Vagina (tissue), 2 donors: Measurements from ENCODE around the gene CRYZL1. TPM values are rescaled to one million over a fixed set of nuclear protein-coding genes. Genes with fewer than 3 reads are reported as not detected.

Experiments used
- DNase-seq, 2 donors: peaks; one replicate each; pipeline ENCODE4 v3.0.0-alpha.2; 2017; ENCODE audit errors: extremely low spot score in 2 of 2
- H3K27ac ChIP-seq: fragments of 200-600 bp; sonication (generic); one replicate; pipeline ENCODE4 v1.5.1; 2019
- H3K27me3 ChIP-seq: fragments of 200-600 bp; sonication (generic); one replicate; pipeline ENCODE4 v1.5.1; 2019
- H3K36me3 ChIP-seq, 2 donors: fragments of 200-600 bp; sonication (generic); one replicate each; pipeline ENCODE4 v1.5.1; 2017 to 2019
- H3K4me1 ChIP-seq: fragments of 200-600 bp; sonication (generic); one replicate; pipeline ENCODE4 v1.5.1; 2019
- H3K4me3 ChIP-seq, 2 donors: fragments of 200-600 bp; sonication (generic); 1 replicate in 1 of 2; 2 replicates in 1 of 2; pipeline ENCODE4 v1.5.1; 2016 to 2019
- H3K9me3 ChIP-seq: fragments of 200-600 bp; sonication (generic); one replicate; pipeline ENCODE4 v1.5.1; 2019
- CTCF ChIP-seq, 3 experiments: fragments of 450-650 bp in 2 of 3; fragments of 200-600 bp in 1 of 3; sonication (generic) in 1 of 3; IDR thresholded peaks; one replicate each; pipeline ENCODE4 v1.5.1; 2017 to 2019; ENCODE audit warnings: antibody characterized with exemption in 3 of 3, mild to moderate bottlenecking in 2 of 3, moderate library complexity in 2 of 3
- POLR2A ChIP-seq, 2 donors: fragments of 450-650 bp; IDR thresholded peaks; one replicate each; pipeline ENCODE4 v1.6.1; 2017; ENCODE audit warnings: antibody characterized with exemption in 2 of 2, mild to moderate bottlenecking in 2 of 2, moderate library complexity in 2 of 2
- POLR2AphosphoS5 ChIP-seq, 2 donors: sonication (generic); formaldehyde crosslinking; IDR thresholded peaks; one replicate each; pipeline ENCODE4 v1.9.0; 2017; ENCODE audit warnings: antibody characterized with exemption in 2 of 2, mild to moderate bottlenecking in 2 of 2, low read depth in 1 of 2; ENCODE audit not compliant: insufficient read depth in 1 of 2
- intact Hi-C: fragments of 100-400 bp; cut with DNase I; formaldehyde crosslinking; loops from one replicate; pipeline ENCODE4 v1.15.1; 2023
- total RNA-seq: library from RNA; depleted of rRNA; stranded (reverse); fragments of >200 nt; gene quantifications from one replicate; pipeline ENCODE4 v1.2.3, GENCODE V29; 2016

The CRYZL1 gene
- total RNA-seq, 1 donor from 2014 or later: 56.2 TPM

DNA sequence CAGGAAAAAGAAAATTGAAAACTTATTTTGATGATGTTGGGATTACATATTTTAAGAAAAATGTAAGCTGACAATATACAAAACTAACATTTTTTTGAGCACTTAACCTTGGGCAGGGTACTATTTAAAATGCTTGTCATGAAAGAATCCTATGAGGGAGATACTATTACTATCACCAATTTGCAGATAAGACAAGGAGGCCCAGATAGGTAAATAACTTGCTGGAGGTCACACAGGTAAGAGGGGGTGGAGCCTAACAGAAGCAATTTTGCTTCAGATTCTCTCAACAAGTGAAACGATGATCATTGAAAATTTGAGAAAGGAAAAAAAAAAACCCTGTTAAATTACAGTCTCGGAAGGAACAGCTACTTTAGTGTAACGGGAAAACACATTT is 100.8 kb downstream of the CRYZL1 start:
- Histone ChIP-seq H3K27ac (no peak overlapping the region), H3K4me1 (peaks cover 31% of the 10 kb centered on the region), H3K36me3 (peaks cover 0 to 23% of the 10 kb centered on the region in 2 donors), H3K9me3 (no peaks in the 10 kb centered on the region), H3K27me3 (no peaks in the 10 kb centered on the region), H3K4me3 (peak overlapping the region in 1 of 2 donors; percentile 74)
- TF ChIP-seq POLR2A (IDR thresholded peaks at IDR 0.05) (no peak), POLR2AphosphoS5 (IDR thresholded peaks at IDR 0.05; ENCODE audit: insufficient read depth in 1 of 2, low read depth in 1 of 2) (no peak)
- intact Hi-C loops: no loop called here
- DNase-seq: no peak

DNA sequence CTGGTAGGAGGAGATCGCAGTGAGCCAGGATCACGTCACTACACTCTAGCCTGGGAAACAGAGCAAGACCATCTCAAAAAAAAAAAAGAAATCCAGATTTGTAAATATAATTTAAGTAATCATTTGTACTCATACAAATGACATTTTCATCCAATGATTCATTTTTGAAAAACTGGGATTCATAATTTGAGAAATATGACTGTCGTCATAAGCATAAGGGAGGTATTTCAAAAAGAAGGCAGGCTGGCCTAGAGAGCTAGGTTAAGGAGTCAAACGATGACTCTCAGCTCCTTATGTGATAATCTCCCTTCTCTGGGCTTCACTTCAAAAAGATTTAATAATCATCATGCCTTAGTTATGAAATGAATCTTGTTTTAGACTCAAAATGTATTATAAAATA is 101.9 kb downstream of the CRYZL1 start:
- Histone ChIP-seq H3K4me1 (peaks cover 20% of the 10 kb centered on the region), H3K27me3 (no peaks in the 10 kb centered on the region), H3K4me3 (no peak overlapping the region), H3K9me3 (no peaks in the 10 kb centered on the region), H3K27ac (no peak overlapping the region), H3K36me3 (peaks cover 0 to 25% of the 10 kb centered on the region in 2 donors)
- intact Hi-C loops: no loop called here
- no peak for DNase-seq
- no peak for TF ChIP-seq CTCF (IDR thresholded peaks at IDR 0.05)
- no peak for TF ChIP-seq POLR2AphosphoS5 (IDR thresholded peaks at IDR 0.05; ENCODE audit: insufficient read depth in 1 of 2, low read depth in 1 of 2)
- no peak for TF ChIP-seq POLR2A (IDR thresholded peaks at IDR 0.05)

Other genes starting within 250 kb of the CRYZL1 start
- gene IFNGR2, start 238.3 kb downstream of the CRYZL1 start, total RNA-seq: 89.6 TPM
- 42.5 TPM for gene TMEM50B, start 161.8 kb downstream of the CRYZL1 start, total RNA-seq
- 1.5 TPM for gene DNAJC28, start 150.0 kb downstream of the CRYZL1 start, total RNA-seq
- gene GART, start 99.6 kb downstream of the CRYZL1 start, total RNA-seq: 47.6 TPM
- 212 TPM for gene SON, start 98.7 kb downstream of the CRYZL1 start, total RNA-seq
- 10.3 TPM for gene DONSON, start 53.1 kb downstream of the CRYZL1 start, total RNA-seq
- 46.9 TPM for gene ITSN1, start 760 bp upstream of the CRYZL1 start, total RNA-seq